ENCODE data around the gene FRMD4A. TPM values are rescaled to one million over a fixed set of nuclear protein-coding genes. Genes with fewer than 3 reads are reported as not detected.

The FRMD4A gene
- total RNA-seq, 1 donor from 2014 or later = 20.2 TPM

- no peaks in the 10 kb centered on the region for H3K4me1 ChIP-seq
- DNase-seq (ENCODE audit: low spot score) = no peak
- no peak overlapping the region for H2AFZ ChIP-seq (replicated peaks)
- Mint-ChIP-seq H3K4me1 (no peaks in the 10 kb centered on the region), H3K36me3 (no peaks in the 10 kb centered on the region), H3K4me3 (no peak overlapping the region), H3K9me3 (no peaks in the 10 kb centered on the region), H3K27me3 (ENCODE audit: insufficient read depth, low read depth) (no peaks in the 10 kb centered on the region), H3K27ac (no peak overlapping the region)
- no peaks in the 10 kb centered on the region for H3K79me2 ChIP-seq (ENCODE audit: low read depth)
- H3K36me3 ChIP-seq = no peaks in the 10 kb centered on the region
- H3K27ac ChIP-seq = no peak overlapping the region
- H3K9me3 ChIP-seq (ENCODE audit: low read depth) = no peaks in the 10 kb centered on the region
- no peaks in the 10 kb centered on the region for H3K27me3 ChIP-seq
- H3K4me3 ChIP-seq = no peak overlapping the region
- TF ChIP-seq EZH2 (IDR thresholded peaks at IDR 0.05) (no peak), CTCF (IDR thresholded peaks at IDR 0.05) (no peak), EZH2phosphoT487 (IDR thresholded peaks at IDR 0.05) (no peak)
- no peak overlapping the region for H3K4me2 ChIP-seq
- no peaks in the 10 kb centered on the region for H4K20me1 ChIP-seq (ENCODE audit: low read depth)
- H3K9ac ChIP-seq = no peak overlapping the region
- H3F3A ChIP-seq (ENCODE audit: low read depth) = no peaks in the 10 kb centered on the region
Measured at GRCh38 chr10:13597909-13598308, 732.8 kb downstream of the FRMD4A start.

- no peak overlapping the region for H3K4me3 Mint-ChIP-seq
- Histone ChIP-seq H3K27ac (no peak overlapping the region), H3K4me1 (no peaks in the 10 kb centered on the region), H4K20me1 (ENCODE audit: low read depth) (no peaks in the 10 kb centered on the region), H3K79me2 (ENCODE audit: low read depth) (peaks cover 3% of the 10 kb centered on the region), H3K9me3 (ENCODE audit: low read depth) (no peaks in the 10 kb centered on the region), H3K4me3 (no peak overlapping the region), H3K27me3 (no peaks in the 10 kb centered on the region), H3K9ac (no peak overlapping the region), H3K36me3 (no peaks in the 10 kb centered on the region), H3K4me2 (no peak overlapping the region), H3F3A (ENCODE audit: low read depth) (no peaks in the 10 kb centered on the region), H2AFZ (replicated peaks) (no peak overlapping the region)
- no peak for DNase-seq (ENCODE audit: low spot score)
- no peaks in the 10 kb centered on the region for H3K36me3 Mint-ChIP-seq
- H3K9me3 Mint-ChIP-seq = no peaks in the 10 kb centered on the region
- H3K27me3 Mint-ChIP-seq (ENCODE audit: insufficient read depth, low read depth) = no peaks in the 10 kb centered on the region
- H3K4me1 Mint-ChIP-seq = no peaks in the 10 kb centered on the region
- no peak overlapping the region for H3K27ac Mint-ChIP-seq
- TF ChIP-seq EZH2phosphoT487 (IDR thresholded peaks at IDR 0.05) (no peak), EZH2 (IDR thresholded peaks at IDR 0.05) (no peak), CTCF (IDR thresholded peaks at IDR 0.05) (no peak)
Measured at GRCh38 chr10:13594641-13595040, 736.1 kb downstream of the FRMD4A start.

Small RNAs within 50 kb of the gene (small RNA-seq; reads per million reads assigned to genes)
- gene RNA5SP301 = 0.09 reads per million

All from neural progenitor cell (in vitro differentiated cells).